Lung (tissue), 12 donors: ENCODE results near the gene JMJD8. TPM values are rescaled to one million over a fixed set of nuclear protein-coding genes. Genes with fewer than 3 reads are reported as not detected.

Source experiments
- ATAC-seq: fragments of 200-7000 bp; cut with Tn5 transposase; one replicate; pipeline ENCODE4 v1.9.1; 2020; ENCODE audit warnings: moderate number of reproducible peaks; ENCODE audit not compliant: insufficient read depth, low FRiP score
- DNase-seq, 3 donors: peaks; one replicate each; pipeline ENCODE4 v3.0.0-alpha.2; 2013 to 2017
- H3K27ac ChIP-seq, 2 donors: one replicate each; pipeline ENCODE4 v1.5.1; 2013; ENCODE audit warnings: mild to moderate bottlenecking in 2 of 2, moderate library complexity in 2 of 2, control low read depth in 1 of 2, inconsistent platforms in 1 of 2, low read depth in 1 of 2, low read length in 1 of 2
- H3K27me3 ChIP-seq, 3 donors: one replicate each; pipeline ENCODE4 v1.5.1; 2013; ENCODE audit warnings: low read length in 2 of 3; ENCODE audit not compliant: control insufficient read depth in 3 of 3, insufficient read depth in 3 of 3
- H3K36me3 ChIP-seq, 4 donors: one replicate each; pipeline ENCODE4 v1.5.1; 2013; ENCODE audit warnings: low read length in 4 of 4, mild to moderate bottlenecking in 1 of 4, moderate library complexity in 1 of 4; ENCODE audit not compliant: control insufficient read depth in 4 of 4, insufficient read depth in 4 of 4
- H3K4me1 ChIP-seq, 5 donors: one replicate each; pipeline ENCODE4 v1.5.1; 2013; ENCODE audit warnings: low read length in 5 of 5, mild to moderate bottlenecking in 2 of 5, moderate library complexity in 1 of 5; ENCODE audit not compliant: control insufficient read depth in 5 of 5, insufficient read depth in 5 of 5
- H3K4me3 ChIP-seq: one replicate; pipeline ENCODE4 v1.5.1; 2013; ENCODE audit warnings: mild to moderate bottlenecking, control low read depth, moderate library complexity
- H3K9ac ChIP-seq, 2 donors: one replicate each; pipeline ENCODE4 v1.5.1; 2013; ENCODE audit warnings: low read length in 2 of 2, control low read depth in 1 of 2; ENCODE audit not compliant: insufficient read depth in 1 of 2
- H3K9me3 ChIP-seq, 4 donors: one replicate each; pipeline ENCODE4 v1.5.1; 2013; ENCODE audit warnings: low read length in 3 of 4, mild to moderate bottlenecking in 1 of 4, moderate library complexity in 1 of 4; ENCODE audit not compliant: control insufficient read depth in 4 of 4, insufficient read depth in 3 of 4
- CTCF ChIP-seq: IDR thresholded peaks from 2 replicates; pipeline ENCODE4 v1.5.1; 2012; ENCODE audit warnings: mild to moderate bottlenecking; ENCODE audit errors: control extremely low read depth, extremely low read depth
- WGBS, 2 donors: extraction: QIAGEN DNeasy Blood & Tissue Kit; methylation state at CpG; one replicate each; pipeline ENCODE4 v1.1.7; 2013; 5-methylcytosine and 5-hydroxymethylcytosine counted together
- polyA plus RNA-seq, 2 donors: library from polyadenylated mRNA; stranded (reverse); fragments of 200-250 nt; gene quantifications; one replicate each; pipeline ENCODE4 v1.2.1, GENCODE V29; 2013
- total RNA-seq, 2 donors: library from RNA; depleted of rRNA in 1 of 2; stranded (reverse); fragments of >200 nt in 1 of 2; gene quantifications; one replicate each; pipeline ENCODE4 v1.2.1, GENCODE V29; 2014 to 2021
- donor health status: control.
- donor health status: control.
- donor health status: Bipolar disorder and iron deficiency.
- donor health status: healthy.
- donor health status: DM: yes; HTN: yes; CAD: no.

The JMJD8 gene
- total and polyA plus RNA-seq, 4 donors = 32.5 to 90.3 (median 57.9) TPM

GRCh38 chr16:720447-720989 lies 36.4 kb upstream of the JMJD8 start:
- ATAC-seq (peak; percentile 1), DNase-seq (peak; percentile 80 to 88 (median 82))
- 0 to 1% methylated on average over 36 to 38 of the region's 38 CpGs for WGBS, 2 donors
- Histone ChIP-seq H3K27me3 (peaks cover 0 to 9% (median 0%) of the 10 kb centered on the region in 3 donors), H3K9me3 (no peaks in the 10 kb centered on the region), H3K4me1 (peaks cover 0 to 30% (median 13%) of the 10 kb centered on the region in 5 donors), H3K4me3 (peak overlapping the region; percentile 85), H3K9ac (no peak overlapping the region), H3K27ac (peak overlapping the region; percentile 88 to 91), H3K36me3 (no peaks in the 10 kb centered on the region)
- no peak for TF ChIP-seq CTCF

- Histone ChIP-seq H3K4me3 (no peak overlapping the region), H3K36me3 (no peaks in the 10 kb centered on the region), H3K9ac (no peak overlapping the region), H3K27me3 (peaks cover 0 to 9% (median 0%) of the 10 kb centered on the region in 3 donors), H3K4me1 (peaks cover 0 to 30% (median 13%) of the 10 kb centered on the region in 5 donors), H3K9me3 (no peaks in the 10 kb centered on the region), H3K27ac (peak overlapping the region in 1 of 2 donors; percentile 91)
- TF ChIP-seq CTCF = no peak
- DNase-seq (no peak), ATAC-seq (no peak)
- 11 to 12% methylated on average over 16 of the region's 16 CpGs for WGBS, 2 donors
Measured at GRCh38 chr16:719815-720446, 35.8 kb upstream of the JMJD8 start.

GRCh38 chr16:718922-719321 lies 34.8 kb upstream of the JMJD8 start:
- Histone ChIP-seq H3K9ac (no peak overlapping the region), H3K27me3 (peaks cover 0 to 9% (median 0%) of the 10 kb centered on the region in 3 donors), H3K27ac (no peak overlapping the region), H3K9me3 (no peaks in the 10 kb centered on the region), H3K4me1 (peaks cover 0 to 30% (median 13%) of the 10 kb centered on the region in 5 donors), H3K4me3 (no peak overlapping the region), H3K36me3 (no peaks in the 10 kb centered on the region)
- DNase-seq (no peak), ATAC-seq (no peak)
- WGBS, 2 donors = 77 to 79% methylated on average over 6 of the region's 6 CpGs
- TF ChIP-seq CTCF = no peak
